NAMALWA (cell line): ENCODE results near the gene TMEM108.

Experiments
- DNase-seq: peaks from one replicate; pipeline ENCODE4 v3.0.0-alpha.2; 2015; ENCODE audit warnings: low spot score

The TMEM108 gene

DNA sequence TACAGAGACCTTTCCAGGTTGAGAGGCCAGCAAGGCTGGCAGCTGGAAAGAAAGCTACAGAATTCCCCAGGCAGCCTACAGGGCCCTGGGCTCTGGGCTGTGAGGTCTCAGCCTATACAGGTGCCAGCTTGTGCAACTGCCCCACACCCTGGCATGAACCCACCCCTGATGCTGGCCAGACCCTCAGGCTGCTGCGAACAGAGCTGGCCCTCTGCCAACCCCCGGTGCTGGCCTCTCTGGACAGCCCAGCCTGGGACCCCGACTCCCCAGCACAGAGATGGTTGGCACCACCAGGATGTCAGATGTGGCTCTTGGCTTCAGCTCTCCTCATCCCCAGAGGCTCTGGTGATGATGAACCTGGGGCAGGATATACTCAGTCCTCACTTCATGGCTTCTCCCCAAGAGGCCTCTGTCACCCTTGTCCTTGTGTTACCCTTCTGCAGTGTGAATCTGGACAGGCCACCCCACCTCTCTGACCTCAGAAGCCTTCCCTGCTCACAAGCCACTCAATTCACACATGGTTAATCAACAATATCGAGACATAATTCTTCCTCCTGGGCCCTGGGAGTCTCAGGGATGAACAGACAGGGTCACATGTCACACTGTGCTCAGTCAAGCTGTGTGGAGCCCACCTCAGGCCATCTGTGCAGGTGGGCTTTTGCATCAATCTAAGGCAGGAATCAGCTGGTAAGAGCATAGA lies 350.7 kb downstream of the TMEM108 start:
- no peak for DNase-seq

DNA sequence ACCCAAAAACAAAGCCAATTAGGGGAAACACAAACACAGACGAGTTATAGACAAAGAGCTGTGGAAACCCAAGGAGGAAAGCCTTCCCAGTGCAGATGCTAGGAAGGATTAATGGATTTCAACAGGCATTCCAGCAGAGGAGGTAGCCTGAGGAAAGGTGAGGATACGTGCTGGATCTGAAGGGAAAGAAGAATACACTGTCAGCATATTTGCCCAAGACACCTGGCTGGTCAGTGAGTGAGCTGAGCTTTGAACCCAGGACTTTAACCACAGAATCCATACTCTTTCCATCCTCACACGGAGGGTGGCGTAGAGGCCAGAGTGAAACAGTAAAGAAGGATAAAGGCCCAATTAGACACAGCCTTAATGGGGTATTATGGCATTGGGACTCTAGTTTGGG lies 352.5 kb downstream of the TMEM108 start:
- DNase-seq: no peak

DNA sequence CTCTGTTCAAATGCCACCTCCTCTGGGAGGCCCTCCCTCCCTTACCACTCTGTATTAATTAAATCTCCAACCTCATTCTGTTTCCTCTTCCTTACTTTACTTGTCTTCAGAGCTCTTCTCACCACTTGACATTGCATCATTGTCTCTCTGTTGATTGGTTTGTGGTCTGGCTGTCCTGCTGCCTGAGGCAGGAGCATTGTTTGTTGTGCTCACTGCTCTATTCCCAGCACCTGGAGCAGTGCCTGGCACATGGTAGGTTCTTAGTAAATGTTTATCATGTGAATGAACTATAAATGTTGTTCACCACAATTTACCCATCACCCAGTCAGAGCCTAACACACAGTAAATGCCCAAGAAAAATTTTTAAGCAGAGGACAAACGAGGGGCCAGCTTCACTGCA lies 355.0 kb downstream of the TMEM108 start:
- DNase-seq: no peak

DNA sequence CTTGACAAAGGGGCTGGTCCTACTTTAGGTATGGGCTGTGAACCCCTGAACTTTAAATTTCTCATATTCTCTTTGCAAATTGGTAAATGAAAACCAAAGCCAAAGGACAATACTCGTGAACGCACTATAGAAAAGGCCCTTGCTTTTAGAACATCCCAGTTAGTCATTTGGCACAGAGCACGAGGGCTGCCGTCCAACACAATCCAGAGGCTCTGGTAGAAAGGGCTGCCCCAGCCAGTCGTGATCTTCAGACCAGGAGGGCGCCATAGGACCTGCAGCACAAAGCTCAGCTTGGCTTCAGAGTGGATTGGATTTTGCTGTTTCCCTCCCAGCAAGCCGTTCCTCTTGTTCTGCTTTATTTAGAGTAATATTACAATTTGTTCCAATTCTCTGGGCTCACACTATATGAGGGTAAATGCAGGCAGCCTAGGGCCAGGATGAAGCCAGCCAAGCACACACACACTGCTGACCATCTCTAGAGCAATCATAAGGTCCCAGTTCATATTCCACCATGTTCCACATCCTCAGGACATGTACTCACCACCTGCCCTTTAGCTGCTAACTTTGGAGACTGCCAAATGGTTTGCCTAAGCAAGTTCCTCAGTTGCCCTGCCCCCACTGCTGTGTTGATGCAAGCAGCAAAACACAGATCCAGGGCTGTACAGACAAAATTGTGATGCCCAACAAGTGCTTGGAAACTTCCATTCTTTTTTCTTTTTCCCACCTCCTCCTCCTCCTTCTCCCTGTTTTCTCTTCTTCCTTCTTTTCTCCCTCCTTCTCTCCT lies 355.7 kb downstream of the TMEM108 start:
- DNase-seq: no peak

DNA sequence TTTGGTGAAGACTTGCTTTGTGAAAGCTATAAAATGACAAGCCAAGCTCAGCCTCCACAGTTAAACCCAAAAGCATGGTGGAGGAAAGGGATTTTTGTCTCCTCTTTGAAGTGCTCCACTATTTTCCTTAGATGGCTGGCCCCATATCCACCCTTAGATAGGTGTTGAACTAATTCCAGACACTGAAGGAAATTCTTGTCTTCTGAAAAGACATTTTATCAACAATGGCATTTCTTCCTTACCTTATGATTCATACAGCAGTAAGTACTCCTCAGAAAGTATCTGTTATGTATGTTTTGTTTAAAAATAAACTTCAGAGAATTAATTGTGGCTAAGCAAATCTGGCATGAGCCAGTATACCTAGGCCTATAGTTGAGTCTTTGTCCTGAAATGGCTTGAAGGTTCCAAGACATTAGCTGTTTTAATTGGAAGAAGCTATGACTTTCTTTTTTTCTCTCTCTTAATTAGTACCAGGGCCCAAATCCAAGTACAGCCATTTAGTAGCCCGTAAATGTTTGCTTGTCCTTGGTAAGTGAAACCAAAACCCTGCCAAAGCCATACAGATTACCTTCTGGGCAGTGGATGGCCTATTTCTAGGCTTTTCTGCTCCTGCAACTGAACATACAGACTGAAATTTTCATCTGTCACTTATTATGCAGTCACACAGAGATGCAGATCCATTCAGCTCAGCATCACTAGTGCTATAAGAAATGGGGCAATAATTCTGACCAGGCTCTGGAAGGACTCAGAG lies 356.5 kb downstream of the TMEM108 start:
- no peak for DNase-seq

DNA sequence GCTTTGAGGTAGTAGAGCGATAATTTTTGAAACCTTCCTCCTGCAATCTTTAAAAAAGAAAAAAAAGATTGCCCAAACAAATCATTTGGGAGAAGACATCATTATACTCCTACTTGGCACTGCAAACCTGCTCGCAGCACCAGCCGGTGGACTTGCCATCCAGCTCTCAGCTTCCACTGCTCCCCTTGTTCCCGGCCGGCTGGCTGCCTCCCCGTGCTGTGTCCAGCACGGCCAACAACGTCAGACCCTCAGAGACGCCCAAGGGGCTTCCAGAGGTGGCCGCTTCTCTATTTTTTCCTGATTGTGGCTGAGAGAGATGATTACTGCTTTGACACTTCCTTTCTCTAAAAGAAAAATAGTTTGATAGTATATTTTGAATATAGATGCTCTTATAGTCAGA lies 358.7 kb downstream of the TMEM108 start:
- DNase-seq: no peak

DNA sequence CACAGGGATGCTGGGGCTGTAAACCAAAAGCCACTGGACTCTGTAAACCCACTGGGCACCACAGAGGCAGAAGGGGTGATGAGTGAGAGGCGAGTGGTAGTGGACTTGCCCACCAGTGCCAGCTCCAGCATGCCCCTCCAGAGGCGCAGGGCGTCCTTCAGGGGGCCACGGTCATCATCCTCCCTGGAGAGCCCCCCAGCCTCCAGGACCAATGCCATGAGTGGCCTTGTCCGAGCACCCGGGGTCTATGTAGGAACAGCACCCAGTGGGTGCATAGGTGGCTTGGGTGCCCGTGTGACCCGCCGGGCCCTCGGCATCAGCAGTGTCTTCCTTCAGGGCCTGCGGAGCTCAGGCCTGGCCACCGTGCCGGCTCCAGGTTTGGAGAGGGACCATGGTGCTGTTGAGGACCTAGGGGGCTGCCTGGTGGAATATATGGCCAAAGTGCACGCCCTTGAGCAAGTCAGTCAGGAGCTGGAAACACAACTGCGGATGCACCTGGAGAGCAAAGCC lies 361.9 kb downstream of the TMEM108 start, which contains the start of gene BFSP2:
BFSP2 (plus strand) TSS at position 51 of the 510 bp plus-strand sequence; CDS start at position 79, 28 bp downstream.
- DNase-seq: no peak

DNA sequence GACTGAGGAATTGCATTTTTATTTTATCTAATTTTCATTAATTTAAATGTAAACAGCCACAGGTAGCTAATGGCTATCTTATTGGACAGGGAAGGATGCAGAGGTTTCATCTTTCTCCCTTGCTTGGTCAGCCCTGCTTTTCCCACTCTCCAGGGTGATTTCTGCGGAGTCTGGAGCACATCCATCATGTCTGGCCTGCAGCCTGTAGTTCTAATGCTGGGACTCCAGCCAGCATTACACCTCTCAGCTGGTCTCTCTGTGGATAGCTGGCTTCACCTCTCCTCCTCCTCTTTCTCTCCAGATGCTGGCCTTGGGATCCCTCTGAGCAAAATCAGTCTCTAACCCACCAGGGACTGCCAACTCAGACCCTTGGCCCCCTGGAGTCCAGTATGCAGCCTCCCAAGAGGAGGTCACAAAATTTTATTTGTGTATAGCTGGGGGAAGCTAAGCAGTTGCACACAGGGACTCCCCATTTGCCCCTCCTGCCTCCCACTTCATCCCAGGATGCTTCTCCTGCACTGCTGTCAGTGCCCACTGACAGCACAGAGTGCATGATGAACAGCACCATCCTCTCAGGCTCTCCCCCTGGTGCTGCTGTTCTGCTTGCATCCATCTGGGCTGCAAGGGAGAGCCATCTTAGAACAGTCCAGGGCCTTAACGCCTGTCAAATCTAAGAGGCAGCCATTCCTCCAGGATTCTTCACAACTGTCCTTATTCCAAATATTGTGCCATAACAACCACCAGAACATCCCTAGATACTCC lies 363.4 kb downstream of the TMEM108 start:
- no peak for DNase-seq

DNA sequence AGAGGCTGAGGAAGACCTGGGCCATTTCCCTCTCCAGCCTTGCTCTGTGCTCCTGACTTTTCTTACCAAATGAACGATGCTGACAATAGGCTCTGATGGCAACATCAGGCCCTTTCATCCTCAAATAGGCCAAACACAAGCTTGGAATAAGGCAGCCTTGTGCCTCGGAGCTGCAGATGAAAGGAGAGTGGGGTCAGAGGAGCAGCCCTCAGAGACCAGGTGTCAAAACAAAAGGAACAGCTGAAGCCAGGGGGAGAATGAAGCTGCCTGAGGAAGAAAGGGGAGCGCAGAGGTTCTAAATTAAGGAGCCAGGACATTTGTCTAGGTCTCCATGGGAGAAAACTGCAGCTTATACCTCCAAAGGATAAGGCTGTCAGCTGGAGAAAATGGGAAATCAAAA lies 366.7 kb downstream of the TMEM108 start:
- DNase-seq: no peak

DNA sequence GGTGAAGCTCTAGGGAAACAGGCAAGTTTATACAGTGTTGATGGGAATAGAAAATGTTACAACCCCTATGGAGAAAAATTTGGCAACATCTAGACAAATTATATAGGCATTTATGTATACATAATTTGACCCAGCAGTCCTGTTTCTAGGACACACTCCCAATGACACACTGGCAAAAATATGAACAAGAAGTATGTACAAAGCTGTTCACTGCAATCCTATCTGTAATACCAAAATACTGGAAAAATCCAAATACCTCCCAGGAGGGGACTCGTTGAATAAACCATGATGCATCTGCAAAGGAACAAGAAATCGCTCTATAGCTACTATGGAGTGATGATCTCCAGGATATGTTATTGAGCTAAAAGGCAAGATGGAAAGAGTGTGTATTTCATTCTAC lies 370.2 kb downstream of the TMEM108 start:
- DNase-seq: no peak

DNA sequence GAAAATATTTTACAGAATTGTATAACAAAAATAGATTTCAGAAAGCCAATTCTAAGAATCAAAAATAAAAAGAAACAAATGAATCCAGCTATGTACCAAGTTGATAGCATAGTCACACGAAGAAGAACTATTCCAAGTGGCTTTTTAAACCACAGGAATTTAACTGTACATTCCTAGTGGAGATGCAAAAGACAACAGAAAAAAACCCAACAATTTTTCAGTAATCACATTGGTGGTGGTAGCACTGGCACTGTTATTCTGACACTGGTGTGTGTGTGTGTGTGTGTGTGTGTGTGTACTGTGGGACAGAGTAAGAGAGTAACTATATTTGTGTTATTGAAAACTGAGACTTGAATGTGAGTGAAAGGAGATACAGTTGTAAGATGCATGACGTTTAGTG lies 370.8 kb downstream of the TMEM108 start:
- no peak for DNase-seq

DNA sequence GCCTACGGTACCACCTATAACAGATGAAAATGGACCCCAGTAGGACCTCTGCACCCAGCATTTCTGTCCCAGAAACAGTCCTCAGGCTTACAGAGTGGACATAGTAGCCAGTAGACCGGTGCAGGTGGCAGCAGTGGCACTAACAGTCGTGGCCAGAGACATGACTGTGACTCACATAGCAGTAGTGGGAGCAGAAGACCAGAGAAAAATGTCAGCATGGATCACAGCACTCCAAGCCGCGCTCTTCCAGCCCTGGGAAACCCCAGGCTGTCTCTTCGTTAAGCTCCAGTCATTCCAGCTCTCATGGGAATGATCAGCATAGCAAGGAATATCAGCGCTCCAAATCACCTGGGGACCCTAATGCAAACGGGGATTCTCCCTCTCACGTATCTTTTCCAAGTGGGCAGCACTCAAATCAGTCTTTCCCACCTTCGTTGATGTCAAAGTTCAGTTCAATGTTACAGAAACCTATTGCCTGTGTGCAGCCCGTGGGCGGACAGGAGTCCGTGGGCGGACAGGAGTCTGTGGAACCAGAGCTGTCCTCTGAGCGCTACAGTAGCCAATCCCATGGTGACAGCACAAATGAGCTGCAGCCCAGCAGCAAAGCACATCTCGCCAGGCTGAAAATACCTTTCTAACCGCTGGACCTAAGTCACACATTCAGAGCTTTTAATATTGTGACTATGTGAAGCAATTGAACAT lies 372.2 kb downstream of the TMEM108 start:
- DNase-seq: no peak

DNA sequence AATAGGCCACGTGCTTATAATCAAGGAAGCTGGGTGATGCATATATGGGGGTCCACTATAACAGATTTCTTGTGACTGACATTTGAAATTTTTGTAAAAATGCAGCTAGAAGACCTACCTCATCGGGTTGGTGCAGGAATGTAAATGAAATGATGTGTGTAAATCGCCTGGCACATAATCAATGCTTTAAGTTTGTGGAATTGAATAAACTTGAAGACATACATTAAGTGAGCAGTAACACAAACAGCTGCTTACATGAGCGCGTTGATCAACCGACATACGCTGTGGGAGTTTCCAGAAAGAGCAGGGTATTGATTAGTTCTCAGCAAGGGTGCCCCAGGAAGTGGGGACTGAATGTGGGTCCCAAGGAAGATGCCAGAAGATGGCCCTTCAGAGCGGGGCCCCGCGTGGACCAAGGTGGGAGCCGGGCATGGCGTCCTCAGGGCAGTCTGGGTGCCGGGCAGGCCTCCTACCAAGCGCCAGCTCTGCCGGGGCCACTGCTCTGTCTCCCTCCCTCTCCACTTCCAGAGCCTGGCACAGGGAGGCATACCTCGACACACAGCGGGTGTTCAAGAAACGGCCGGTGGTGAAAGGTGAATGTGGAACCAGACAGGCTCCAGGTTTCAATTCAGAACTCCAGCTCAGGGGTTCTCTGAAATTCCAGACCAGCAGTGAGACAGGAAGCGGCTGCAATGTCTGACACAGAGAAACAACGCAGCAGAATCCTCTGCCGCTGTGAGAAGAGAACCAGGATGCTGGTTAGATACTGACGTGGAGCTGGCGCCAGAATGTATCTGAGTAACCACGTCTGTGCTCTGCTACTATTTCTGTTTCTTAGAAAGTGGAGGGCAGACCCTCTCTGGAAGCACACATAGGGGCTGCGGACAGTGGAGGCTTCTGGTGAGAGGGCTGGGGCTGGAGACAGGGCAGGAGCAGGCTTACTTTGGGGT lies 374.3 kb downstream of the TMEM108 start:
- no peak for DNase-seq

DNA sequence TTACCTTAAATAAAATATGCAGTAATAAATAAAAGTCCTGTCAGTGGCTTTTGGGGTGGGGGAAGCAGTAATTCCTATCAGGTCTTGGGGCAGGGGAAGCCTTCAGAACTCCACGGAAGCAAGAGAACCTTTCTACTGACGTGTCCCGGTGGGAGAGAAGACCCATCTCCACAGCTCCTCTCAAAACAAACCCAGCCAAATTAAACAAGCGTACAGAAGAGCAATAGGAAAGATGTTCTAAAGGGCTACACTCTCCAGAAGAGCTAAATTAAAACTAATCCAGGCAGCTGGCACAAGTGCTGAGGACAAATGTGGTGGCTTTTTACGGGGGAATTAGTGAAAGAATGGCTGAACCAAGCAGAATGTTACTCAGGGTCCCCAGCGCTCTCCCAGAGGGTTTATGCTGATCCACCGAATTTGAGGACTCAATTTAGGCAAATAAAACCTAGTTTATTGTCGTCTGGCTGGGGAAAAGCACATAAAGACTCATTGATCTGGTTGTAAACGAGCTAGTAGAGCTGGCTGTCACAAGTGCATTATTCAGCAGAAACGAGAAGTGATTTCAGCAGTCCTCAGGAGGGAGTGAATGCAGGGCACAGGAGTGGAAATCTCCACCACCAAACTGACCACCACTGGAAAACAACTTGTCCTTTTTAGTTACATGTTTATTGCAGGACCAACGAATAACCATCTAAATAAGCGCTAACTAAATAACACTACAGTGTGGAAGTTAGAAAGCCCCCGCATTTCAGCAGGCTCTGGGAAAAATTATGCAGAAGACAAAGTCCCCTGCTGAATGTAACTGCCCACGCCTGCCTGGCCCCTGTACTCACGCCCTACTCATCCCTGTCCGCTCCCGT lies 375.2 kb downstream of the TMEM108 start:
- DNase-seq: peak; percentile 74

DNA sequence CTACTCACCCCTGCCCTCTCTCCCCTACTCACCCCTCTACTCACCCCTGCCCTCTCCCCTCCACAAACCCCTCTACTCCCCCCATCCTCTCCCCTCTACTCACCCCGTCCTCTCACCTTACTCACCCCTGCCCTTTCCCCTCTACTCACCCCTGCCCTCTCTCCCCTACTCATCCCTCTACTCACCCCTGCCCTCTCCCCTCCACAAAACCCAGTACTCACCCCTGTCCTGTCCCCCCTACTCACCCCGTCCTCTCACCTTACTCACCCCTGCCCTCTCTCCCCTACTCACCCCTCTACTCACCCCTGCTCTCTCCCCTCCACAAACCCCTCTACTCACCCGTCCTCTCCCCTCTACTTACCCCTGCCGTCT lies 375.8 kb downstream of the TMEM108 start:
- no peak for DNase-seq

DNA sequence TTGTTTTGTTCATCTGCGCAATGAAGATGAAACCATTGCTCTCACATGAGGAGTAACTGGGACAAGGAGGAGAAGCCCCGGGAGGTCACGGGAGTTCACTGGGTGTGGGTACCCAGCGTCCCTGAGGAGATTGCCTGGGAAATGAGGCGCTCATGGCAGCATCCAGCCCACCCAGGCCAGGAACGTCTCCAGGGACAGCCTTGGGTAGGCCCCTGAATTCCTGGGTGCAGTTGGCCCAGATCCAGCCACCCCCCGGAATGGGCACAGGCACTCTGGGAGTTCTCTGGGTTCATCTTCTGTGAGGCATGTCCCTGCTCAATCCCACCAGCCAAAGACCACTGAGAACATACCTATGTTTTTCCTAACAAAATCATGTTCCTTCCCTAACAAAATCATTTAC lies 380.2 kb downstream of the TMEM108 start:
- no peak for DNase-seq

DNA sequence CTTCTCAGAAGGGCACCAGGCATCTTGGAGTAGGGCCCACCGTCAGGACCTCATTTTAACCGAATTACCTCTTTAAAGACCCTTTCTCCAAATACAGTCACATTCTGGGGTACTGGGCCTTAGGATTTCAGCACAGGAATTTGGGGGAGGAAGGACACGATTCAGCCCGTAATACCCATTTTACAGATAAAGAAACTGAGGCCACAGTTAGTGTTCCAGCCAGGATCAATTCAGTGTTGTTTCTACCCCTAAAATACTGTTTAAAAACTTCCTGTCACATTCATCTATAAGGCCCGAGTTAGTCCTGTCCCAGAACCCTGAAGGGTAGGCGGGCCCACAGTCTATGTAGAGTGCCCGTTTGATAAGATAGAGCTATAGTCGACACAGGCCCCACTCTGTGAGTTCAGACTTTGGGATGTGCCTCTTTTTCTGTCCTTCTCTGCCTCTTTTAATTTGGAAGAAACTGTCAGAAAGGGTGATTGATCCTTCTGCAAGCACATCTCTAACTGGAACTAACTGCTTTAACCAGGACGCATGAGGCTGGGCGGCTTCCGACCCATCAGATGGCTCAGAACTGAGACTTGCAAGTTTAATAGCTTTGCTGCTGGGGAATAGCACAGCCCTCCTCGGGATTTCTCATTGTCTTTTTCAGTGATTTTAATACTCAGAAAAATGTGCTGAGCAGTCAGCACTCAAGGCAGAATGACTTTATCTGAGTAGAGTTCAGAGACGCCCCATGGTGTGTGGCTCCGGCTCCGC lies 381.1 kb downstream of the TMEM108 start:
- no peak for DNase-seq
